Nephron (organoid): ENCODE results near the gene ABHD12.

Experiments
- H3K27ac Mint-ChIP-seq, 3 experiments: 2 replicates each; pipeline ENCODE4 v1.8.0; 2020; ENCODE audit warnings: mixed read lengths in 3 of 3, mild to moderate bottlenecking in 2 of 3, moderate library complexity in 1 of 3
- H3K27me3 Mint-ChIP-seq: 2 replicates; pipeline ENCODE4 v1.8.0; 2021; ENCODE audit warnings: low read depth, mild to moderate bottlenecking, moderate library complexity, mixed read lengths
- H3K36me3 Mint-ChIP-seq: 2 replicates; pipeline ENCODE4 v1.8.0; 2020; ENCODE audit warnings: low read depth, mixed read lengths
- H3K4me1 Mint-ChIP-seq: 2 replicates; pipeline ENCODE4 v1.8.0; 2020; ENCODE audit warnings: mixed read lengths
- H3K4me3 Mint-ChIP-seq, 3 experiments: 2 replicates each; pipeline ENCODE4 v1.8.0; 2020; ENCODE audit warnings: mild to moderate bottlenecking in 3 of 3, mixed read lengths in 3 of 3, moderate library complexity in 2 of 3
- H3K9me3 Mint-ChIP-seq: 2 replicates; pipeline ENCODE4 v1.8.0; 2020; ENCODE audit warnings: mixed read lengths
- TF ChIP-seq, protein P1 (sequence below), 3 experiments: fragments of 200-600 bp; sonication (generic); IDR thresholded peaks; one replicate each; pipeline ENCODE4 v1.5.0; 2021; ENCODE audit warnings: antibody characterized with exemption in 3 of 3; ENCODE audit not compliant: unreplicated experiment in 3 of 3

Gene ABHD12

DNA sequence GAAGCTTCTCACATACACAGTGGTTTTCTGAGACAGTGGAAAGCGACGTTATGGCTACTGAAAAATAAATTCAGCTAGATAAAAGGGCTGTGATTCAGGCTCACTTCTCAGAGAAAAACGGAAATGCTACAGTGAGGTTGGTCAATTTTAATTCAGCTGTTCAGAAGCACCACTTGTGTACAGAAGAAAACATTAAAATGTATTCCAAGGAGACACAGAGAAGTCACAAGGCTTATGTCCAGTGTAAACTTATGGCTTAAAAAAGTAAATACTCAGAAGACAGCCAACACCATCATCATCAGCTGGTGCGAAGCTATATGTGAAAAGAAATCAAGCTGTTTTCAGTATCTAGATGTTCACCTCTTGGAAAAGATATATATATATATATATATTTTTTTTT, 68.6 kb downstream of the ABHD12 start:
- Mint-ChIP-seq H3K9me3 (no peaks in the 10 kb centered on the region), H3K4me1 (no peaks in the 10 kb centered on the region), H3K36me3 (peaks cover 15% of the 10 kb centered on the region), H3K27me3 (no peaks in the 10 kb centered on the region), H3K27ac (no peak overlapping the region), H3K4me3 (no peak overlapping the region)
- TF ChIP-seq, protein P1, sequence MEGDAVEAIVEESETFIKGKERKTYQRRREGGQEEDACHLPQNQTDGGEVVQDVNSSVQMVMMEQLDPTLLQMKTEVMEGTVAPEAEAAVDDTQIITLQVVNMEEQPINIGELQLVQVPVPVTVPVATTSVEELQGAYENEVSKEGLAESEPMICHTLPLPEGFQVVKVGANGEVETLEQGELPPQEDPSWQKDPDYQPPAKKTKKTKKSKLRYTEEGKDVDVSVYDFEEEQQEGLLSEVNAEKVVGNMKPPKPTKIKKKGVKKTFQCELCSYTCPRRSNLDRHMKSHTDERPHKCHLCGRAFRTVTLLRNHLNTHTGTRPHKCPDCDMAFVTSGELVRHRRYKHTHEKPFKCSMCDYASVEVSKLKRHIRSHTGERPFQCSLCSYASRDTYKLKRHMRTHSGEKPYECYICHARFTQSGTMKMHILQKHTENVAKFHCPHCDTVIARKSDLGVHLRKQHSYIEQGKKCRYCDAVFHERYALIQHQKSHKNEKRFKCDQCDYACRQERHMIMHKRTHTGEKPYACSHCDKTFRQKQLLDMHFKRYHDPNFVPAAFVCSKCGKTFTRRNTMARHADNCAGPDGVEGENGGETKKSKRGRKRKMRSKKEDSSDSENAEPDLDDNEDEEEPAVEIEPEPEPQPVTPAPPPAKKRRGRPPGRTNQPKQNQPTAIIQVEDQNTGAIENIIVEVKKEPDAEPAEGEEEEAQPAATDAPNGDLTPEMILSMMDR (IDR thresholded peaks at IDR 0.05; ENCODE audit: unreplicated experiment in 3 of 3): no peak

GRCh38 chr20:25321262-25321831, 69.3 kb downstream of the ABHD12 start:
- Mint-ChIP-seq H3K4me3 (no peak overlapping the region), H3K9me3 (no peaks in the 10 kb centered on the region), H3K36me3 (peaks cover 15% of the 10 kb centered on the region), H3K27me3 (no peaks in the 10 kb centered on the region), H3K27ac (no peak overlapping the region), H3K4me1 (no peaks in the 10 kb centered on the region)
- TF ChIP-seq, protein P1 (IDR thresholded peaks at IDR 0.05; ENCODE audit: unreplicated experiment in 3 of 3): no peak

DNA sequence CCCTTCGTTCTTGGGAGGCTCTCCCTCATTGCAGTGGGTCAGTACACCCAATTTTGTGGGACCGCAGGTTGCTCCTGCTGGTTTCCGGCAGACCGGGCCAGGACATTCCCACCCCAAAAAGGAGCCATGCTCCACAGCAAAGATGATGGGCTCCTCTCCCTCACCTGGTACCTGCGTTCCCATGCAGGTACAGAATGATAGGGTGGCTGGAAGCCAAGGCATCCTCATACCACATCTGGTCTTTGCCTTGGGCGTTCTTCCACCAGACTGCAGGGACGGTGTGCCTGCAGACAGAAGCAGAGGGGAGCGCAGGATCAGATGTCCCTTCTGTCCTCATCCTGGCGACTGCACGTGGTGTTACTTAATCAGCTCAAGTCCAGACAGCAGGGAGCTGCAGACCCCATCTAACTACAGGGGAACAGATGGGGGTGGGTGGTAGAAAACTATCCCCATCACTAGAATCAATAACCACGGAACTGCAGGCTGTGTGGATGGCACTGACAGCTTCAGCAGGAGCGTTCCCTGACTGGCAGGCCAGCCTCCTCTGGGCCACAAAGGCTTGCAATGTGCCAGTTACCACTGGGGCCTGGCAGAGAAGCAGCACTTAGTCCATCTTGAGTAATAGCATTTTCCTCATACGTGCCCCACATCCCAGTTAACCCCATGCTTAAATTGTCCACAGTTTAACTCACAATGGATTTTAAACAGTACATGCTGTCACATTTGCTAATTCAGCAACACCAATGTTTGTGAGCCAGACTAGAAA, 70.4 kb downstream of the ABHD12 start:
- peaks cover 20% of the 10 kb centered on the region for H3K36me3 Mint-ChIP-seq
- H3K9me3 Mint-ChIP-seq: no peaks in the 10 kb centered on the region
- no peak overlapping the region for H3K4me3 Mint-ChIP-seq
- TF ChIP-seq, protein P1 (IDR thresholded peaks at IDR 0.05; ENCODE audit: unreplicated experiment in 3 of 3): no peak
- no peaks in the 10 kb centered on the region for H3K4me1 Mint-ChIP-seq
- H3K27ac Mint-ChIP-seq: no peak overlapping the region
- no peaks in the 10 kb centered on the region for H3K27me3 Mint-ChIP-seq

- Mint-ChIP-seq H3K4me3 (no peak overlapping the region), H3K4me1 (no peaks in the 10 kb centered on the region), H3K27ac (no peak overlapping the region), H3K9me3 (no peaks in the 10 kb centered on the region), H3K27me3 (no peaks in the 10 kb centered on the region), H3K36me3 (peaks cover 24% of the 10 kb centered on the region)
- TF ChIP-seq, protein P1 (IDR thresholded peaks at IDR 0.05; ENCODE audit: unreplicated experiment in 3 of 3): no peak
Observed at GRCh38 chr20:25319241-25320034, 71.2 kb downstream of the ABHD12 start.

- Mint-ChIP-seq H3K9me3 (no peaks in the 10 kb centered on the region), H3K4me3 (no peak overlapping the region), H3K4me1 (no peaks in the 10 kb centered on the region), H3K27ac (no peak overlapping the region), H3K36me3 (peaks cover 21% of the 10 kb centered on the region), H3K27me3 (no peaks in the 10 kb centered on the region)
- TF ChIP-seq, protein P1 (IDR thresholded peaks at IDR 0.05; ENCODE audit: unreplicated experiment in 3 of 3): no peak
Observed at GRCh38 chr20:25318471-25319240, 72.0 kb downstream of the ABHD12 start.
